22Rv1 (cell line): Measurements from ENCODE around the gene PRR15.

ENCODE experiments used
- ZFX ChIP-seq: fragments of 450-650 bp; IDR thresholded peaks from 2 replicates; pipeline ENCODE4 v1.6.1; 2017; ENCODE audit warnings: antibody characterized with exemption, borderline replicate concordance
- TF ChIP-seq, protein P1 (sequence below): fragments of 450-650 bp; IDR thresholded peaks from 2 replicates; pipeline ENCODE4 v1.5.1; 2017; ENCODE audit warnings: mild to moderate bottlenecking

DNA sequence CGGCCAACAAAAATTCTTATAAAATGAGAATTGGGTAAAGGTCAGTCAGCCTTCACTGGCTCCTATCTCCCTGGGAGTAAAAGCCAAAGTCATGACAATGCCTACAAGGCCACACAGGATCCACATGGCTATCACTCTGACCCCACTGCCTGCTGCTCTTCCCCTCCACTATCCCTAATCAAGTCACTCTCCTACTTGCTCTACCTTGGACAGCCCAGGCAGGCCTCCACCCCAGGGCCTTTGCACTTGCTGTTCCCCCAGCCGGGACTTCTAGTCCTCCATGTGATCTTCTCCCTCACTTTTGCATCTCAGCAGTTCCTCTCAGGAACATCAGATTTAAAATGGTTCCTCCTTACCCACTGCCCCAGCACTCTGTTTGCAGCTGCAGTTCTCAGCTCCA is 50.6 kb downstream of the PRR15 start:
- TF ChIP-seq, protein P1, sequence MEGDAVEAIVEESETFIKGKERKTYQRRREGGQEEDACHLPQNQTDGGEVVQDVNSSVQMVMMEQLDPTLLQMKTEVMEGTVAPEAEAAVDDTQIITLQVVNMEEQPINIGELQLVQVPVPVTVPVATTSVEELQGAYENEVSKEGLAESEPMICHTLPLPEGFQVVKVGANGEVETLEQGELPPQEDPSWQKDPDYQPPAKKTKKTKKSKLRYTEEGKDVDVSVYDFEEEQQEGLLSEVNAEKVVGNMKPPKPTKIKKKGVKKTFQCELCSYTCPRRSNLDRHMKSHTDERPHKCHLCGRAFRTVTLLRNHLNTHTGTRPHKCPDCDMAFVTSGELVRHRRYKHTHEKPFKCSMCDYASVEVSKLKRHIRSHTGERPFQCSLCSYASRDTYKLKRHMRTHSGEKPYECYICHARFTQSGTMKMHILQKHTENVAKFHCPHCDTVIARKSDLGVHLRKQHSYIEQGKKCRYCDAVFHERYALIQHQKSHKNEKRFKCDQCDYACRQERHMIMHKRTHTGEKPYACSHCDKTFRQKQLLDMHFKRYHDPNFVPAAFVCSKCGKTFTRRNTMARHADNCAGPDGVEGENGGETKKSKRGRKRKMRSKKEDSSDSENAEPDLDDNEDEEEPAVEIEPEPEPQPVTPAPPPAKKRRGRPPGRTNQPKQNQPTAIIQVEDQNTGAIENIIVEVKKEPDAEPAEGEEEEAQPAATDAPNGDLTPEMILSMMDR: no peak
- TF ChIP-seq ZFX: no peak
